GM12878 (cell line): ENCODE data around the gene ATN1. TPM values are rescaled to one million over a fixed set of nuclear protein-coding genes. Genes with fewer than 3 reads are reported as not detected.

Experiments used
- GABPA ChIP-seq: IDR thresholded peaks from 2 replicates; pipeline ENCODE4 v1.6.1; 2014; ENCODE audit warnings: antibody characterized with exemption, low read depth, mild to moderate bottlenecking, inconsistent platforms
- KDM1A ChIP-seq: fragments of 200-600 bp; sonication (generic); IDR thresholded peaks from 2 replicates; pipeline ENCODE4 v1.6.1; 2016; ENCODE audit warnings: borderline replicate concordance
- NFIC ChIP-seq: IDR thresholded peaks from 2 replicates; pipeline ENCODE4 v1.6.1; 2012; ENCODE audit warnings: low read depth, mild to moderate bottlenecking, inconsistent platforms, low read length, moderate library complexity
- POLR2AphosphoS2 ChIP-seq: IDR thresholded peaks from 2 replicates; pipeline ENCODE4 v1.6.1; 2011; ENCODE audit warnings: low read depth, mild to moderate bottlenecking, low read length, improper control_type of control experiment, moderate library complexity
- POU2F2 ChIP-seq: IDR thresholded peaks from 3 replicates; pipeline ENCODE4 v1.6.1; 2011; ENCODE audit warnings: low read depth, mild to moderate bottlenecking, low read length, borderline replicate concordance
- polyA plus RNA-seq, 11 experiments: library from polyadenylated mRNA; depleted of rRNA in 4 of 11; unstranded in 6 of 11; stranded (reverse) in 5 of 11; fragments of >200 nt; fragmentation: Nextera tagmentation in 4 of 11; fragmentation: Illumina TruSeq in 1 of 11; extraction: Ambion mirVana in 4 of 11; extraction: Trizol in 1 of 11; gene quantifications; 1 replicate in 1 of 11; 2 replicates in 10 of 11; pipeline versions ENCODE4 v1.2.1 to v1.2.3, GENCODE V29; 2011 to 2016; ENCODE audit warnings: inconsistent platforms in 2 of 11, missing spikeins in 2 of 11, low read depth in 1 of 11
- total RNA-seq, 4 experiments: library from RNA; depleted of rRNA in 3 of 4; stranded (reverse); fragments of >200 nt in 3 of 4; fragmentation: Illumina TruSeq in 1 of 4; extraction: Trizol in 1 of 4; gene quantifications; 2 replicates each; pipeline versions ENCODE4 v1.2.1 to v1.2.3, GENCODE V29; 2013 to 2021
- TF ChIP-seq, protein P1 (sequence below): fragments of 450-650 bp; IDR thresholded peaks from 2 replicates; pipeline ENCODE4 v1.6.1; 2016; ENCODE audit warnings: mild to moderate bottlenecking
- TF ChIP-seq, protein P2 (sequence below): IDR thresholded peaks from 2 replicates; pipeline ENCODE4 v1.6.1; 2011; ENCODE audit warnings: mild to moderate bottlenecking, low read depth, low read length, moderate library complexity; ENCODE audit not compliant: insufficient replicate concordance
- TF ChIP-seq, protein P3 (sequence below): fragments of 450-650 bp; IDR thresholded peaks from 2 replicates; pipeline ENCODE4 v1.6.1; 2017; ENCODE audit warnings: mild to moderate bottlenecking, moderate library complexity
- TF ChIP-seq, protein P4 (sequence below): fragments of 450-650 bp; IDR thresholded peaks from 2 replicates; pipeline ENCODE4 v1.6.1; 2016; ENCODE audit warnings: mild to moderate bottlenecking, moderate library complexity, borderline replicate concordance
- TF ChIP-seq, protein P5 (sequence below): fragments of 150-350 bp; IDR thresholded peaks from 2 replicates; pipeline ENCODE4 v1.6.1; 2014; ENCODE audit warnings: mild to moderate bottlenecking, low read depth, low read length

The ATN1 gene
- total and polyA plus RNA-seq, 10 of the 15 experiments (the other 5 are each of a cell fraction or from before 2014, with no cell fraction given): 0.08 to 44.5 (median 5.0) TPM

DNA sequence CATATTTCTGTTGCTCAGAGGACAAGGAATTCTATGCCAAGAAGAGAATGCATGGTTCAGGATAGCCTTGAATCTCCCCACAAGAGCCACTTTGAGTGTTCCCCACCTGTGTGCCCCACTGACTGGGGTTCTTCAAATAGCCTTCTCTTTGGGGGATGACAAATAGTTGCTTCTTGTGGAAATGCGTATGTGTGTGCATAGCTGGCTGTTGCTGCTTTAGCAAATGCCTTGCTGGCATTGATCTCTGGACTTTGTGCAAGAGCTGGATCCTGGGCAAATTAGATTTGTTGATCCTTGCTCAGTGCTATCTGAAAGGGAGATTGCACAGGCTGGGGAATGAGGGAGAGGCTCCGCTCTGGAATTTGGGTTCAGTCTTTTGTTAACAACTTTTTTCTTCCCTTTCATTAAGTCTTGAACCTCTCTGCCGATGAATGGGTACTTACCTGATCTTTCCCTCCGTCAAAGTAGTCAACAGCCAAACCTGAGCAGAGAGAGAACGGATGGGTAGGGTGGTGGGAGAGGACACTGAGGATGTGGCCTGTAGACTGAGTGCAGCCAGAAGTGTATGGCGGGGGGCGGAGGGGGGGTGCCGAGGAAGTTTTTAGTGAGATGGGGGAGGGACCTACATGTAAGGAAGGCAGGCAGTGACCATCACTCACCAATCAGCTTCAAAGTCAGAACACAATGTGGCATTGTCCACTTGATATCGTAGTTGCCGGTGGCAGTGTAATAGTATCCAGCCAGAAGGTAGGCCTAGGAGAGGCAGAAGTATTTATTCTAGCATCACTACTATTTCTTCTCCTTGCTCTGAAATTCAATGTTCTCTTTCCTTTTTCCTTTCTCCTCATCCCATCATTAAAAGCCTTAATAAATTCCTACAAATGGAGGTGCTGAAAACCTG, 53.6 kb downstream of the ATN1 start (continued):
- TF ChIP-seq, protein P1, sequence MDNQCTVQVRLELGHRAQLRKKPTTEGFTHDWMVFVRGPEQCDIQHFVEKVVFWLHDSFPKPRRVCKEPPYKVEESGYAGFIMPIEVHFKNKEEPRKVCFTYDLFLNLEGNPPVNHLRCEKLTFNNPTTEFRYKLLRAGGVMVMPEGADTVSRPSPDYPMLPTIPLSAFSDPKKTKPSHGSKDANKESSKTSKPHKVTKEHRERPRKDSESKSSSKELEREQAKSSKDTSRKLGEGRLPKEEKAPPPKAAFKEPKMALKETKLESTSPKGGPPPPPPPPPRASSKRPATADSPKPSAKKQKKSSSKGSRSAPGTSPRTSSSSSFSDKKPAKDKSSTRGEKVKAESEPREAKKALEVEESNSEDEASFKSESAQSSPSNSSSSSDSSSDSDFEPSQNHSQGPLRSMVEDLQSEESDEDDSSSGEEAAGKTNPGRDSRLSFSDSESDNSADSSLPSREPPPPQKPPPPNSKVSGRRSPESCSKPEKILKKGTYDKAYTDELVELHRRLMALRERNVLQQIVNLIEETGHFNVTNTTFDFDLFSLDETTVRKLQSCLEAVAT: no peak
- TF ChIP-seq, protein P2, sequence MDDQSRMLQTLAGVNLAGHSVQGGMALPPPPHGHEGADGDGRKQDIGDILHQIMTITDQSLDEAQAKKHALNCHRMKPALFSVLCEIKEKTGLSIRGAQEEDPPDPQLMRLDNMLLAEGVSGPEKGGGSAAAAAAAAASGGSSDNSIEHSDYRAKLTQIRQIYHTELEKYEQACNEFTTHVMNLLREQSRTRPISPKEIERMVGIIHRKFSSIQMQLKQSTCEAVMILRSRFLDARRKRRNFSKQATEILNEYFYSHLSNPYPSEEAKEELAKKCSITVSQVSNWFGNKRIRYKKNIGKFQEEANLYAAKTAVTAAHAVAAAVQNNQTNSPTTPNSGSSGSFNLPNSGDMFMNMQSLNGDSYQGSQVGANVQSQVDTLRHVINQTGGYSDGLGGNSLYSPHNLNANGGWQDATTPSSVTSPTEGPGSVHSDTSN: no peak
- TF ChIP-seq KDM1A: no peak
- TF ChIP-seq, protein P3, sequence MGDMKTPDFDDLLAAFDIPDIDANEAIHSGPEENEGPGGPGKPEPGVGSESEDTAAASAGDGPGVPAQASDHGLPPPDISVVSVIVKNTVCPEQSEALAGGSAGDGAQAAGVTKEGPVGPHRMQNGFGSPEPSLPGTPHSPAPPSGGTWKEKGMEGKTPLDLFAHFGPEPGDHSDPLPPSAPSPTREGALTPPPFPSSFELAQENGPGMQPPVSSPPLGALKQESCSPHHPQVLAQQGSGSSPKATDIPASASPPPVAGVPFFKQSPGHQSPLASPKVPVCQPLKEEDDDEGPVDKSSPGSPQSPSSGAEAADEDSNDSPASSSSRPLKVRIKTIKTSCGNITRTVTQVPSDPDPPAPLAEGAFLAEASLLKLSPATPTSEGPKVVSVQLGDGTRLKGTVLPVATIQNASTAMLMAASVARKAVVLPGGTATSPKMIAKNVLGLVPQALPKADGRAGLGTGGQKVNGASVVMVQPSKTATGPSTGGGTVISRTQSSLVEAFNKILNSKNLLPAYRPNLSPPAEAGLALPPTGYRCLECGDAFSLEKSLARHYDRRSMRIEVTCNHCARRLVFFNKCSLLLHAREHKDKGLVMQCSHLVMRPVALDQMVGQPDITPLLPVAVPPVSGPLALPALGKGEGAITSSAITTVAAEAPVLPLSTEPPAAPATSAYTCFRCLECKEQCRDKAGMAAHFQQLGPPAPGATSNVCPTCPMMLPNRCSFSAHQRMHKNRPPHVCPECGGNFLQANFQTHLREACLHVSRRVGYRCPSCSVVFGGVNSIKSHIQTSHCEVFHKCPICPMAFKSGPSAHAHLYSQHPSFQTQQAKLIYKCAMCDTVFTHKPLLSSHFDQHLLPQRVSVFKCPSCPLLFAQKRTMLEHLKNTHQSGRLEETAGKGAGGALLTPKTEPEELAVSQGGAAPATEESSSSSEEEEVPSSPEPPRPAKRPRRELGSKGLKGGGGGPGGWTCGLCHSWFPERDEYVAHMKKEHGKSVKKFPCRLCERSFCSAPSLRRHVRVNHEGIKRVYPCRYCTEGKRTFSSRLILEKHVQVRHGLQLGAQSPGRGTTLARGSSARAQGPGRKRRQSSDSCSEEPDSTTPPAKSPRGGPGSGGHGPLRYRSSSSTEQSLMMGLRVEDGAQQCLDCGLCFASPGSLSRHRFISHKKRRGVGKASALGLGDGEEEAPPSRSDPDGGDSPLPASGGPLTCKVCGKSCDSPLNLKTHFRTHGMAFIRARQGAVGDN: no peak
- TF ChIP-seq, protein P4, sequence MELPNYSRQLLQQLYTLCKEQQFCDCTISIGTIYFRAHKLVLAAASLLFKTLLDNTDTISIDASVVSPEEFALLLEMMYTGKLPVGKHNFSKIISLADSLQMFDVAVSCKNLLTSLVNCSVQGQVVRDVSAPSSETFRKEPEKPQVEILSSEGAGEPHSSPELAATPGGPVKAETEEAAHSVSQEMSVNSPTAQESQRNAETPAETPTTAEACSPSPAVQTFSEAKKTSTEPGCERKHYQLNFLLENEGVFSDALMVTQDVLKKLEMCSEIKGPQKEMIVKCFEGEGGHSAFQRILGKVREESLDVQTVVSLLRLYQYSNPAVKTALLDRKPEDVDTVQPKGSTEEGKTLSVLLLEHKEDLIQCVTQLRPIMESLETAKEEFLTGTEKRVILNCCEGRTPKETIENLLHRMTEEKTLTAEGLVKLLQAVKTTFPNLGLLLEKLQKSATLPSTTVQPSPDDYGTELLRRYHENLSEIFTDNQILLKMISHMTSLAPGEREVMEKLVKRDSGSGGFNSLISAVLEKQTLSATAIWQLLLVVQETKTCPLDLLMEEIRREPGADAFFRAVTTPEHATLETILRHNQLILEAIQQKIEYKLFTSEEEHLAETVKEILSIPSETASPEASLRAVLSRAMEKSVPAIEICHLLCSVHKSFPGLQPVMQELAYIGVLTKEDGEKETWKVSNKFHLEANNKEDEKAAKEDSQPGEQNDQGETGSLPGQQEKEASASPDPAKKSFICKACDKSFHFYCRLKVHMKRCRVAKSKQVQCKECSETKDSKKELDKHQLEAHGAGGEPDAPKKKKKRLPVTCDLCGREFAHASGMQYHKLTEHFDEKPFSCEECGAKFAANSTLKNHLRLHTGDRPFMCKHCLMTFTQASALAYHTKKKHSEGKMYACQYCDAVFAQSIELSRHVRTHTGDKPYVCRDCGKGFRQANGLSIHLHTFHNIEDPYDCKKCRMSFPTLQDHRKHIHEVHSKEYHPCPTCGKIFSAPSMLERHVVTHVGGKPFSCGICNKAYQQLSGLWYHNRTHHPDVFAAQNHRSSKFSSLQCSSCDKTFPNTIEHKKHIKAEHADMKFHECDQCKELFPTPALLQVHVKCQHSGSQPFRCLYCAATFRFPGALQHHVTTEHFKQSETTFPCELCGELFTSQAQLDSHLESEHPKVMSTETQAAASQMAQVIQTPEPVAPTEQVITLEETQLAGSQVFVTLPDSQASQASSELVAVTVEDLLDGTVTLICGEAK: no peak
- TF ChIP-seq NFIC: no peak
- TF ChIP-seq, protein P5, sequence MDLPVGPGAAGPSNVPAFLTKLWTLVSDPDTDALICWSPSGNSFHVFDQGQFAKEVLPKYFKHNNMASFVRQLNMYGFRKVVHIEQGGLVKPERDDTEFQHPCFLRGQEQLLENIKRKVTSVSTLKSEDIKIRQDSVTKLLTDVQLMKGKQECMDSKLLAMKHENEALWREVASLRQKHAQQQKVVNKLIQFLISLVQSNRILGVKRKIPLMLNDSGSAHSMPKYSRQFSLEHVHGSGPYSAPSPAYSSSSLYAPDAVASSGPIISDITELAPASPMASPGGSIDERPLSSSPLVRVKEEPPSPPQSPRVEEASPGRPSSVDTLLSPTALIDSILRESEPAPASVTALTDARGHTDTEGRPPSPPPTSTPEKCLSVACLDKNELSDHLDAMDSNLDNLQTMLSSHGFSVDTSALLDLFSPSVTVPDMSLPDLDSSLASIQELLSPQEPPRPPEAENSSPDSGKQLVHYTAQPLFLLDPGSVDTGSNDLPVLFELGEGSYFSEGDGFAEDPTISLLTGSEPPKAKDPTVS: no peak
- no peak for TF ChIP-seq GABPA
- no peak for TF ChIP-seq POLR2AphosphoS2
- no peak for TF ChIP-seq POU2F2
- TF ChIP-seq, all 136 proteins: peak for 0
